Endothelial cell of umbilical vein (primary cell): ENCODE data around the gene IFITM10. TPM values are rescaled to one million over a fixed set of nuclear protein-coding genes. Genes with fewer than 3 reads are reported as not detected.

Source experiments
- BruUV-seq: library from RNA; stranded (reverse); fragments of 400-500 nt; replicated peaks from 2 replicates; lab custom pipeline; 2021; lab: Mats Ljungman, UMichigan
- CTCF ChIA-PET: fragments of 300-600, 350-600 bp; sonication (Branson Sonifier 250); formaldehyde crosslinking; loops from one replicate; lab custom pipeline; 2021; ENCODE audit warnings: antibody characterized with exemption, inconsistent platforms; lab: Charles Lee
- POLR2A ChIA-PET: fragments of 300-600, 350-600 bp; sonication (Branson Sonifier 250); formaldehyde crosslinking; loops from one replicate; lab custom pipeline; 2021; ENCODE audit warnings: antibody characterized with exemption, inconsistent platforms; lab: Charles Lee
- DNase-seq: peaks from one replicate; pipeline ENCODE4 v3.0.0-alpha.2; 2011; ENCODE audit warnings: low read depth, low spot score
- FAIRE-seq: peaks from 2 replicates; lab custom pipeline; 2011; peaks lifted over from hg19 to GRCh38; lab: Jason Lieb, UNC
- H2AFZ ChIP-seq: 2 replicates; pipeline ENCODE4 v1.6.0; 2012; ENCODE audit warnings: low read depth, low read length, control low read depth, inconsistent platforms
- H3K27ac ChIP-seq: 2 replicates; pipeline ENCODE4 v1.5.1; 2011; ENCODE audit warnings: low read depth, mild to moderate bottlenecking, control low read depth, low read length, moderate library complexity; ENCODE audit not compliant: insufficient read depth
- H3K27me3 ChIP-seq, 2 experiments: 2 replicates each; pipeline versions ENCODE4 v1.6.0 to v1.6.1; 2011; ENCODE audit warnings: low read length in 2 of 2, mixed read lengths in 1 of 2; ENCODE audit not compliant: control insufficient read depth in 2 of 2, insufficient read depth in 2 of 2
- H3K36me3 ChIP-seq, 2 experiments: 2 replicates in 1 of 2; 3 replicates in 1 of 2; pipeline ENCODE4 v1.5.1; 2011; ENCODE audit warnings: low read length in 2 of 2, mild to moderate bottlenecking in 1 of 2, moderate library complexity in 1 of 2; ENCODE audit not compliant: control insufficient read depth in 2 of 2, insufficient read depth in 2 of 2; ENCODE audit errors: extremely low read depth in 1 of 2
- H3K4me1 ChIP-seq: 3 replicates; pipeline ENCODE4 v1.5.1; 2011; ENCODE audit warnings: mild to moderate bottlenecking, low read length; ENCODE audit not compliant: control insufficient read depth, insufficient read depth; ENCODE audit errors: extremely low read depth
- H3K4me2 ChIP-seq: 2 replicates; pipeline ENCODE4 v1.6.1; 2011; ENCODE audit warnings: low read length, control low read depth, mixed read lengths; ENCODE audit not compliant: insufficient read depth
- H3K4me3 ChIP-seq, 3 experiments: fragments of 200-600 bp in 1 of 3; sonication (generic), shearing (Covaris generic) in 1 of 3; replicated peaks in 1 of 3; 2 replicates each; pipeline ENCODE4 v1.5.1; 2011 to 2016; ENCODE audit warnings: control low read depth in 3 of 3, low read length in 3 of 3, mild to moderate bottlenecking in 2 of 3, inconsistent platforms in 1 of 3, low read depth in 1 of 3, moderate library complexity in 1 of 3; ENCODE audit not compliant: insufficient read depth in 1 of 3
- H3K79me2 ChIP-seq: 2 replicates; pipeline ENCODE4 v1.6.0; 2012; ENCODE audit warnings: low read length, inconsistent platforms; ENCODE audit not compliant: control insufficient read depth, insufficient read depth
- H3K9ac ChIP-seq: replicated peaks from 2 replicates; pipeline ENCODE3; 2011; ENCODE audit warnings: low read length, control low read depth; ENCODE audit not compliant: insufficient read depth; ENCODE audit errors: extremely low read depth
- H3K9me1 ChIP-seq: replicated peaks from 3 replicates; pipeline ENCODE4 v1.6.0; 2011; ENCODE audit warnings: mild to moderate bottlenecking, low read length; ENCODE audit not compliant: control insufficient read depth, insufficient read depth; ENCODE audit errors: extremely low read depth
- H3K9me3 ChIP-seq: replicated peaks from 2 replicates; pipeline ENCODE4 v1.5.1; 2012; ENCODE audit warnings: low read length, inconsistent platforms; ENCODE audit not compliant: control insufficient read depth, insufficient read depth
- H4K20me1 ChIP-seq: replicated peaks from 2 replicates; pipeline ENCODE3; 2011; ENCODE audit warnings: mild to moderate bottlenecking, low read length; ENCODE audit not compliant: control insufficient read depth, insufficient read depth; ENCODE audit errors: extremely low read depth
- EZH2 ChIP-seq: IDR thresholded peaks from 2 replicates; pipeline ENCODE4 v1.6.1; 2012; ENCODE audit warnings: borderline replicate concordance, low read depth, mild to moderate bottlenecking, moderate library complexity, low read length, inconsistent platforms; ENCODE audit not compliant: severe bottlenecking
- FOS ChIP-seq: IDR thresholded peaks from 2 replicates; pipeline ENCODE4 v1.6.1; 2011; ENCODE audit warnings: mild to moderate bottlenecking, low read length, moderate library complexity, borderline replicate concordance; ENCODE audit not compliant: insufficient read depth
- GATA2 ChIP-seq: IDR thresholded peaks from 2 replicates; pipeline ENCODE4 v1.7.0; 2011; ENCODE audit warnings: low read depth, mild to moderate bottlenecking, moderate library complexity, mixed read lengths, low read length; ENCODE audit not compliant: insufficient read length, insufficient read depth
- JUN ChIP-seq: IDR thresholded peaks from 2 replicates; pipeline ENCODE4 v1.6.1; 2011; ENCODE audit warnings: borderline replicate concordance, low read depth; ENCODE audit not compliant: insufficient read length, insufficient read depth
- MYC ChIP-seq: IDR thresholded peaks from one replicate; pipeline ENCODE4 v1.6.1; 2011; ENCODE audit warnings: mild to moderate bottlenecking, low read depth, low read length
- POLR2A ChIP-seq: IDR thresholded peaks from 2 replicates; pipeline ENCODE4 v1.6.1; 2012; ENCODE audit warnings: low read depth, mild to moderate bottlenecking, control low read depth, low read length
- POLR2AphosphoS5 ChIP-seq: IDR thresholded peaks from 2 replicates; pipeline ENCODE4 v1.6.1; 2012; ENCODE audit warnings: low read depth, mild to moderate bottlenecking, control low read depth, low read length, moderate library complexity; ENCODE audit not compliant: insufficient read depth
- dilution Hi-C: fragments of 300-500 bp; cut with MboI; formaldehyde crosslinking; loops from one replicate; pipeline ENCODE4 v1.15.0; 2019; ENCODE audit warnings: low sequenced_read_pairs; ENCODE audit not compliant: extremely low pct_ligation_motif_present
- intact Hi-C: fragments of 100-400 bp; cut with micrococcal nuclease; formaldehyde crosslinking; loops from one replicate; pipeline ENCODE4 v1.10.0; 2022
- polyA plus RNA-seq, 4 experiments: library from polyadenylated mRNA; depleted of rRNA in 3 of 4; stranded (reverse) in 3 of 4; unstranded in 1 of 4; fragments of >200 nt; gene quantifications; 2 replicates each; pipeline versions ENCODE4 v1.2.1 to v1.2.3, GENCODE V29; 2011 to 2012; ENCODE audit warnings: missing spikeins in 1 of 4
- total RNA-seq: library from RNA; stranded (reverse); gene quantifications from 2 replicates; pipeline ENCODE4 v1.2.3, GENCODE V29; 2021
- TF ChIP-seq, protein P1 (sequence below): IDR thresholded peaks from 2 replicates; pipeline ENCODE4 v1.6.1; 2011; ENCODE audit not compliant: insufficient read depth, insufficient read length
- TF ChIP-seq, protein P2 (sequence below), 2 donors: IDR thresholded peaks; 1 replicate in 1 of 2; 2 replicates in 1 of 2; pipeline ENCODE4 v1.5.1; 2011; ENCODE audit warnings: low read length in 2 of 2, mild to moderate bottlenecking in 2 of 2, moderate library complexity in 2 of 2, control low read depth in 1 of 2, inconsistent platforms in 1 of 2, low read depth in 1 of 2; ENCODE audit not compliant: insufficient read depth in 1 of 2; ENCODE audit errors: extremely low read depth in 1 of 2

The IFITM10 gene
- total and polyA plus RNA-seq, 2 donors (not counting 3 experiments of a cell fraction or from before 2014, with no cell fraction given), result 0.04 to 0.66 TPM

DNA sequence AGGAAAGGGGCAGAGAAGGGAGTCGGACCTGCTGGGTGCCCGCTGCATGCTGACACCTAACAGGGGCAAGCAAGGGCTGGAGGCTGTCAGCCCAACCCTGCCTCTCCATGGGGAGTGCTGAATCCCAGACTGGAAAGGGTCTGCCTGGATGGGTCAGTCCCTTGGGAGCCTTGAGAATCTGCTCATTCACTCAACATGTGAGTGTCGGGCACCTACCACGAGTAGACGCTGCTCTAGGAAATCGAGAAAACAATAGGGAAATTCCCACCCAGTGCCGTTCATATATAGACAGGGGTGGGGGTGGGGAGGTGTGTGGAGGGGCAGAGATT, 17.7 kb upstream of the IFITM10 start:
- TF ChIP-seq FOS (no peak), GATA2 (no peak), MYC (no peak), POLR2AphosphoS5 (no peak), POLR2A (no peak), EZH2 (no peak), JUN (no peak)
- TF ChIP-seq, protein P1, sequence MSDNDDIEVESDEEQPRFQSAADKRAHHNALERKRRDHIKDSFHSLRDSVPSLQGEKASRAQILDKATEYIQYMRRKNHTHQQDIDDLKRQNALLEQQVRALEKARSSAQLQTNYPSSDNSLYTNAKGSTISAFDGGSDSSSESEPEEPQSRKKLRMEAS, result no peak
- TF ChIP-seq, protein P2, sequence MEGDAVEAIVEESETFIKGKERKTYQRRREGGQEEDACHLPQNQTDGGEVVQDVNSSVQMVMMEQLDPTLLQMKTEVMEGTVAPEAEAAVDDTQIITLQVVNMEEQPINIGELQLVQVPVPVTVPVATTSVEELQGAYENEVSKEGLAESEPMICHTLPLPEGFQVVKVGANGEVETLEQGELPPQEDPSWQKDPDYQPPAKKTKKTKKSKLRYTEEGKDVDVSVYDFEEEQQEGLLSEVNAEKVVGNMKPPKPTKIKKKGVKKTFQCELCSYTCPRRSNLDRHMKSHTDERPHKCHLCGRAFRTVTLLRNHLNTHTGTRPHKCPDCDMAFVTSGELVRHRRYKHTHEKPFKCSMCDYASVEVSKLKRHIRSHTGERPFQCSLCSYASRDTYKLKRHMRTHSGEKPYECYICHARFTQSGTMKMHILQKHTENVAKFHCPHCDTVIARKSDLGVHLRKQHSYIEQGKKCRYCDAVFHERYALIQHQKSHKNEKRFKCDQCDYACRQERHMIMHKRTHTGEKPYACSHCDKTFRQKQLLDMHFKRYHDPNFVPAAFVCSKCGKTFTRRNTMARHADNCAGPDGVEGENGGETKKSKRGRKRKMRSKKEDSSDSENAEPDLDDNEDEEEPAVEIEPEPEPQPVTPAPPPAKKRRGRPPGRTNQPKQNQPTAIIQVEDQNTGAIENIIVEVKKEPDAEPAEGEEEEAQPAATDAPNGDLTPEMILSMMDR (IDR thresholded peaks at IDR 0.05; ENCODE audit: extremely low read depth in 1 of 2, insufficient read depth in 1 of 2, low read depth in 1 of 2, low read length in 2 of 2), result no peak
- Histone ChIP-seq H2AFZ (no peak overlapping the region), H3K4me3 (no peak overlapping the region), H3K4me1 (peaks cover 14% of the 10 kb centered on the region), H3K27ac (no peak overlapping the region), H3K9me3 (no peaks in the 10 kb centered on the region), H4K20me1 (no peaks in the 10 kb centered on the region), H3K79me2 (peaks cover 5% of the 10 kb centered on the region), H3K9ac (no peak overlapping the region), H3K27me3 (no peaks in the 10 kb centered on the region), H3K36me3 (no peaks in the 10 kb centered on the region), H3K9me1 (no peaks in the 10 kb centered on the region), H3K4me2 (no peak overlapping the region)
- dilution Hi-C loops (no loop called here), intact Hi-C loops (no loop called here)
- ChIA-PET POLR2A (interaction anchor here (0.7 kb wide), 1 partner anchor 24 kb away, joined by 3 read pairs; no protein-coding TSS in a partner anchor), CTCF (no interaction called here)
- BruUV-seq, result no TSS peak
- FAIRE-seq (no peak), DNase-seq (no peak)
